Astrocyte (in vitro differentiated cells and primary cell): ENCODE measurements around the gene DHRS7B. TPM values are rescaled to one million over a fixed set of nuclear protein-coding genes. Genes with fewer than 3 reads are reported as not detected.

ENCODE experiments used
- DNase-seq: peaks from one replicate; pipeline ENCODE4 v3.0.0-alpha.2; 2010; ENCODE audit warnings: low read depth
- FAIRE-seq: peaks from 2 replicates; lab custom pipeline; 2011; peaks lifted over from hg19 to GRCh38; lab: Jason Lieb, UNC
- H2AFZ ChIP-seq: 2 replicates; pipeline ENCODE4 v1.6.0; 2012; ENCODE audit warnings: low read depth, low read length, inconsistent platforms
- H3K27ac ChIP-seq: 2 replicates; pipeline ENCODE4 v1.5.1; 2011; ENCODE audit warnings: low read depth, low read length, inconsistent platforms
- H3K27me3 ChIP-seq: 2 replicates; pipeline ENCODE4 v1.6.0; 2011; ENCODE audit warnings: low read length, inconsistent platforms; ENCODE audit not compliant: insufficient read depth
- H3K36me3 ChIP-seq: 2 replicates; pipeline ENCODE4 v1.5.1; 2011; ENCODE audit warnings: low read length, inconsistent platforms; ENCODE audit not compliant: insufficient read depth
- H3K4me1 ChIP-seq: 2 replicates; pipeline ENCODE4 v1.5.1; 2011; ENCODE audit warnings: low read length, inconsistent platforms; ENCODE audit not compliant: insufficient read depth
- H3K4me2 ChIP-seq: 2 replicates; pipeline ENCODE4 v1.6.0; 2012; ENCODE audit warnings: low read length, inconsistent platforms
- H3K4me3 ChIP-seq: 2 replicates; pipeline ENCODE4 v1.5.1; 2011; ENCODE audit warnings: low read depth, mild to moderate bottlenecking, low read length, inconsistent platforms; ENCODE audit not compliant: insufficient read depth
- H3K79me2 ChIP-seq: 2 replicates; pipeline ENCODE4 v1.6.0; 2012; ENCODE audit warnings: mild to moderate bottlenecking, low read length, inconsistent platforms; ENCODE audit not compliant: insufficient read depth
- H3K9ac ChIP-seq: 2 replicates; pipeline ENCODE4 v1.6.0; 2012; ENCODE audit warnings: mild to moderate bottlenecking, low read length, inconsistent platforms
- H3K9me3 ChIP-seq: 2 replicates; pipeline ENCODE4 v1.5.1; 2012; ENCODE audit warnings: low read depth, mild to moderate bottlenecking, low read length, inconsistent platforms; ENCODE audit not compliant: insufficient read depth
- H4K20me1 ChIP-seq: 2 replicates; pipeline ENCODE4 v1.6.0; 2012; ENCODE audit warnings: low read length, inconsistent platforms; ENCODE audit not compliant: insufficient read depth
- H3K27ac Mint-ChIP-seq: one replicate; pipeline ENCODE4 v1.8.0; 2021; ENCODE audit warnings: mild to moderate bottlenecking, mixed read lengths; ENCODE audit not compliant: unreplicated experiment
- H3K27me3 Mint-ChIP-seq: one replicate; pipeline ENCODE4 v1.8.0; 2021; ENCODE audit warnings: low read depth, mixed read lengths; ENCODE audit not compliant: unreplicated experiment
- H3K36me3 Mint-ChIP-seq: one replicate; pipeline ENCODE4 v1.8.0; 2021; ENCODE audit warnings: low read depth, mixed read lengths; ENCODE audit not compliant: unreplicated experiment
- H3K4me1 Mint-ChIP-seq: one replicate; pipeline ENCODE4 v1.8.0; 2021; ENCODE audit warnings: low read depth, mixed read lengths; ENCODE audit not compliant: unreplicated experiment
- H3K4me3 Mint-ChIP-seq: one replicate; pipeline ENCODE4 v1.8.0; 2021; ENCODE audit warnings: mild to moderate bottlenecking, moderate library complexity, mixed read lengths; ENCODE audit not compliant: unreplicated experiment
- H3K9me3 Mint-ChIP-seq: one replicate; pipeline ENCODE4 v1.8.0; 2021; ENCODE audit warnings: mild to moderate bottlenecking, mixed read lengths; ENCODE audit not compliant: unreplicated experiment
- CTCF ChIP-seq: IDR thresholded peaks from 2 replicates; pipeline ENCODE4 v1.5.1; 2011; ENCODE audit warnings: low read depth, mild to moderate bottlenecking, inconsistent platforms, low read length, moderate library complexity; ENCODE audit not compliant: insufficient read depth
- EZH2 ChIP-seq: IDR thresholded peaks from 2 replicates; pipeline ENCODE4 v1.6.1; 2012; ENCODE audit warnings: mild to moderate bottlenecking, low read length, inconsistent platforms; ENCODE audit not compliant: insufficient read depth
- total RNA-seq: library from RNA; stranded (reverse); gene quantifications from 2 replicates; pipeline ENCODE4 v1.2.1, GENCODE V29; 2021

Gene DHRS7B
- total RNA-seq, 1 donor from 2014 or later, result 15.5 TPM

DNA sequence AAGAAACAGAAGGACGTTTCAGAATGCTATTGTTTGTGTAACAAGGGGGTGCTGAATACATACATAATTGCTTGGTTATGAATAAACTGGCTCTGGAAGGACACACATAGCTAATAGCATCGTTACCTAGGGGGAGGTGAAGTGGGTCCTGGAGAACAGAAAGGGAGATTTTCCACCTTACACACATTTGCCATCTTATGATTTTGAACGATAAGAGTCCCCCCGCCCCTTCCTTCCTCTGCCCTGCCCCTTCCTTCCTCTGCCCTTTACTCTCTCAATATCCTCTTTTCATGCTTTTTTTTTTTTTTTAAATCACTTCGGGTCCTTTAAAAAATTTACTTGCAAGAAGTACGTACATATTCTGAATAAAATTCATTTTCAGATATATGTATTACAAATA, 902 bp upstream of the DHRS7B start:
- H3K4me3 Mint-ChIP-seq, result peak overlapping the region; percentile 94
- H3K4me3 ChIP-seq, result no peak overlapping the region

DNA sequence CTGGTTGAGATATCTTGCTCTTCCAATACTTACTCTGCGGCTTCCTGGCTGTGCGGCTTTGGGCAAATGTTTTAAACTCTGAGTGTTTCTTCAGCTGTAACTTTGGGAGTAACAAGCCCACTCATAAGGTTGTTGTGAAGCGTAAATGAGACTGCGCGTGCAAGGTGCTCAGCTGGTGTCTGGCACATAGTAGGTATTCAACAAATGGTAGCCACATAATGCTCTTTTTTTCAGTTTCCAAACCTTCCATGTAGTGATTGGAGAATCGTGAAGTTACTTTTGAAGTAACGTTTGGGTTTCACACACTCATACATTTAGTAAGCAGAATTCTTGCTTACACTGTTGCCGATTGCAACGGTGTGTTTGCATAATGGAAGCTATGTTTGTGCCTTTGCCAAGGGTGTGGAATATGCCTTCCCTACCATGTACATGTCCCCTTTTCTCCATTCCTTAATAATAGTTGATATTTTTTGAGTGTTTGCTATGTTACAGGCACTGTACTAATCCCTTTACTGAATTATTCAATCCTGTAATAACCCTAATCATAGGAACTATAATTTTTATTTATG, 829 bp downstream of the DHRS7B start:
- no peaks in the 10 kb centered on the region for H3K36me3 Mint-ChIP-seq
- H3K4me1 Mint-ChIP-seq, result peaks cover 2% of the 10 kb centered on the region
- peak overlapping the region; percentile 94 for H3K4me3 Mint-ChIP-seq
- Histone ChIP-seq H3K27ac (peak overlapping the region; percentile 84), H3K4me3 (peak overlapping the region; percentile 90), H3K9me3 (no peaks in the 10 kb centered on the region), H3K9ac (peak overlapping the region; percentile 88), H2AFZ (peak overlapping the region; percentile 98), H3K4me1 (peaks cover 10% of the 10 kb centered on the region), H4K20me1 (peaks cover 5% of the 10 kb centered on the region), H3K27me3 (no peaks in the 10 kb centered on the region), H3K4me2 (peak overlapping the region; percentile 90), H3K36me3 (no peaks in the 10 kb centered on the region), H3K79me2 (peaks cover 32% of the 10 kb centered on the region)
- DNase-seq (no peak), FAIRE-seq (no peak)
- peaks cover 3% of the 10 kb centered on the region for H3K27me3 Mint-ChIP-seq
- H3K9me3 Mint-ChIP-seq, result no peaks in the 10 kb centered on the region
- TF ChIP-seq CTCF, result no peak
- no peak for TF ChIP-seq EZH2
- peak overlapping the region; percentile 37 for H3K27ac Mint-ChIP-seq

More for the DNA sequence above, 902 bp upstream of the DHRS7B start:
- H3K36me3 ChIP-seq, result no peaks in the 10 kb centered on the region
- H3K9ac ChIP-seq, result no peak overlapping the region
- H3K9me3 ChIP-seq, result no peaks in the 10 kb centered on the region
- Mint-ChIP-seq H3K9me3 (no peaks in the 10 kb centered on the region), H3K4me1 (peaks cover 2% of the 10 kb centered on the region), H3K27ac (no peak overlapping the region), H3K36me3 (no peaks in the 10 kb centered on the region), H3K27me3 (peaks cover 3% of the 10 kb centered on the region)
- H3K4me1 ChIP-seq, result peaks cover 10% of the 10 kb centered on the region
- H4K20me1 ChIP-seq, result peaks cover 5% of the 10 kb centered on the region
- DNase-seq, result no peak
- TF ChIP-seq EZH2 (no peak), CTCF (no peak)
- peak overlapping the region; percentile 90 for H3K4me2 ChIP-seq
- peaks cover 22% of the 10 kb centered on the region for H3K79me2 ChIP-seq
- FAIRE-seq, result no peak
- H3K27ac ChIP-seq, result no peak overlapping the region
- H3K27me3 ChIP-seq, result no peaks in the 10 kb centered on the region
- no peak overlapping the region for H2AFZ ChIP-seq

- H3K4me2 ChIP-seq, result no peak overlapping the region
- H3K9ac ChIP-seq, result no peak overlapping the region
- no peaks in the 10 kb centered on the region for H3K27me3 ChIP-seq
- DNase-seq (peak; percentile 16), FAIRE-seq (no peak)
- no peaks in the 10 kb centered on the region for H3K36me3 Mint-ChIP-seq
- no peaks in the 10 kb centered on the region for H3K9me3 Mint-ChIP-seq
- peaks cover 5% of the 10 kb centered on the region for H4K20me1 ChIP-seq
- H3K4me3 ChIP-seq, result no peak overlapping the region
- no peak overlapping the region for H3K4me3 Mint-ChIP-seq
- H3K79me2 ChIP-seq, result peaks cover 33% of the 10 kb centered on the region
- no peaks in the 10 kb centered on the region for H3K27me3 Mint-ChIP-seq
- no peaks in the 10 kb centered on the region for H3K36me3 ChIP-seq
- H3K27ac ChIP-seq, result no peak overlapping the region
- no peak overlapping the region for H2AFZ ChIP-seq
- no peak overlapping the region for H3K27ac Mint-ChIP-seq
- peaks cover 2% of the 10 kb centered on the region for H3K4me1 Mint-ChIP-seq
- peaks cover 10% of the 10 kb centered on the region for H3K4me1 ChIP-seq
- TF ChIP-seq CTCF, result peak; percentile 21
- TF ChIP-seq EZH2, result no peak
- H3K9me3 ChIP-seq, result no peaks in the 10 kb centered on the region
Measured at GRCh38 chr17:21129023-21129681, 2.4 kb downstream of the DHRS7B start.
